ENCODE data around the gene DTYMK. TPM values are rescaled to one million over a fixed set of nuclear protein-coding genes. Genes with fewer than 3 reads are reported as not detected.

The DTYMK gene
- total and polyA plus RNA-seq, 4 experiments from 2014 or later, result 18.8 to 50.3 (median 24.1) TPM

DNA sequence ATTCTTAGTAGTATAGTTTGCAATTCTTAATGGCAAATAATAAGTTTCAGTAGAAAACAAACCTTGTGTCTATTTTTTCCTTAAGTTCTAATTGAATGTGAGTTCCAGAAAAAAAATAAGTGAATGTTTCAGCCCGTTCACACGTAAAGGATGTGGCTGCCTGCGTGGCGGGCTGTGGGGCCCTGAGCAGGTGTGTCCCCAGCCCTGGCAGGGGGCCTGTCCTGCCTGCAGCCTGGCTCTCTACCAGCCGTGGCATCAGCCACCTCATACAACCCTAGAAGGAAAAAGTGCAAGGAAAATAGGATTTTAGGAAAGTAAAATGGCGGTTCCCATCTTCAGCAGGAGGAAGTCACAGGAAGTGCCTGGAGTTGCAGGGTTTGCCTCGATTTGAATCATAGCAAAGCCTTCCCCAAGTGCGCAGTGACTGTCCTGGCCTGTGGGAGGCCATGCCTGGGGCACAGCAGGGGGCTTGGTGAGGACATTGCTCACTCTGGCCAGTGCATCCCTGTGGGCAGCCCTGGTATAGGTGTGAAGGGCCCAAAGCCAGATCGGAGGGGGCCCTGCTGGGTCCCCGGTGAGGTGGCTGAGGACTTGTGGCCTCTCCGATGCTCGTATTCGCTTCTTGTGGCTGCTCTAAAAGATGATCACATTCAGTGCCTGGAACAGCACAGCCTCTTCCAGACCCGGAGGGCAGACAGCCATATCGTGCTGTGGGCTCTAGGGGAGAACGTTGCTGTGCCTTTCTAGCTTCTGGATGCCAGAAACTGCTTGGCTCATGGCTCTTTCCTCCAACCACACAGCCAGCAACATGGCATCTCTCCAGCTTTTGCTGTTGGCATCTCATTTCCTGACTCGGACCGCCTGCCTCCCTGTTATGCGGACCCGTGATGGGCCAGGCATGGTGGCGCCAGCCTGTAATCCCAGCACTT lies 12.6 kb downstream of the DTYMK start:
- H3K27me3 Mint-ChIP-seq, result no peaks in the 10 kb centered on the region
- intact Hi-C loops (cut with micrococcal nuclease), result no loop called here
- no peak overlapping the region for H3K4me3 ChIP-seq (ENCODE audit: low read length in 2 of 2)
- H3K9me3 Mint-ChIP-seq, result no peaks in the 10 kb centered on the region
- no peaks in the 10 kb centered on the region for H3K27me3 ChIP-seq (ENCODE audit: insufficient read depth, low read length)
- H3K4me1 Mint-ChIP-seq, result peaks cover 0 to 4% (median under 1%) of the 10 kb centered on the region in 4 donors
- peaks cover 4 to 43% of the 10 kb centered on the region in 2 donors for H3K36me3 Mint-ChIP-seq
- no peaks in the 10 kb centered on the region for H3K9me3 ChIP-seq (ENCODE audit: control insufficient read depth in 1 of 2, low read length in 2 of 2)
- H3K27ac ChIP-seq (ENCODE audit: low read depth, low read length), result no peak overlapping the region
- H3K27ac Mint-ChIP-seq, result peak overlapping the region in 5 of 7 donors; percentile 30 to 79 (median 42)
- ChIA-PET CTCF (ENCODE audit: partially characterized antibody) (no interaction called here), POLR2A (ENCODE audit: partially characterized antibody) (no interaction called here)
- peaks cover 17% of the 10 kb centered on the region for H3K36me3 ChIP-seq (ENCODE audit: insufficient read depth, low read length)
- DNase-seq, result no peak
- no peaks in the 10 kb centered on the region for H3K4me1 ChIP-seq (ENCODE audit: insufficient read depth, low read length)
- H3K4me3 Mint-ChIP-seq, result no peak overlapping the region

DNA sequence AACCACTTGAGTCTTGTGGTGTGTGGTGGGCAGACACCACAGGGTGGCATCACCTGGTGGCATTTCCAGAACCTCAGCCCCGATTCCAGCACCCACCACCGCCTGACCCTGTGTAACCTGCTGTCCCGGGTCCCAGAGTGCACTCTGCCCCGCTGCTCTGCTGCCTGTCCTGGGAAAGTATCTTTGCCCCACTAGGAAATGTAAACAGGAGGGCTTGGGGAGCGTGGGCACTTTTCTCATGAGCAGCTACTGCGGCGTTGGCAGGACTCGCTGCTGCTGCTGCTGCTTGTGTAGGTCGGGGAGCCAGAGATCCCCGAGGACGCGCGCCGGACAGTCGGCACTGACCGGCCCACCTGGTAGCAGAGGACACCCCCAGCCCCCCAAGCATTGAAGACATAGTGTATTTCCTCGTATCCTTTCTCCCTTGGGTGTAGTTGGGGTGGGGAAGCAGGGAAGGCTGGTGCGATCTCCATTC lies 13.4 kb downstream of the DTYMK start:
- peaks cover 0 to 4% (median under 1%) of the 10 kb centered on the region in 4 donors for H3K4me1 Mint-ChIP-seq
- CTCF ChIA-PET (ENCODE audit: partially characterized antibody), result no interaction called here
- peaks cover 14% of the 10 kb centered on the region for H3K36me3 ChIP-seq (ENCODE audit: insufficient read depth, low read length)

DNA sequence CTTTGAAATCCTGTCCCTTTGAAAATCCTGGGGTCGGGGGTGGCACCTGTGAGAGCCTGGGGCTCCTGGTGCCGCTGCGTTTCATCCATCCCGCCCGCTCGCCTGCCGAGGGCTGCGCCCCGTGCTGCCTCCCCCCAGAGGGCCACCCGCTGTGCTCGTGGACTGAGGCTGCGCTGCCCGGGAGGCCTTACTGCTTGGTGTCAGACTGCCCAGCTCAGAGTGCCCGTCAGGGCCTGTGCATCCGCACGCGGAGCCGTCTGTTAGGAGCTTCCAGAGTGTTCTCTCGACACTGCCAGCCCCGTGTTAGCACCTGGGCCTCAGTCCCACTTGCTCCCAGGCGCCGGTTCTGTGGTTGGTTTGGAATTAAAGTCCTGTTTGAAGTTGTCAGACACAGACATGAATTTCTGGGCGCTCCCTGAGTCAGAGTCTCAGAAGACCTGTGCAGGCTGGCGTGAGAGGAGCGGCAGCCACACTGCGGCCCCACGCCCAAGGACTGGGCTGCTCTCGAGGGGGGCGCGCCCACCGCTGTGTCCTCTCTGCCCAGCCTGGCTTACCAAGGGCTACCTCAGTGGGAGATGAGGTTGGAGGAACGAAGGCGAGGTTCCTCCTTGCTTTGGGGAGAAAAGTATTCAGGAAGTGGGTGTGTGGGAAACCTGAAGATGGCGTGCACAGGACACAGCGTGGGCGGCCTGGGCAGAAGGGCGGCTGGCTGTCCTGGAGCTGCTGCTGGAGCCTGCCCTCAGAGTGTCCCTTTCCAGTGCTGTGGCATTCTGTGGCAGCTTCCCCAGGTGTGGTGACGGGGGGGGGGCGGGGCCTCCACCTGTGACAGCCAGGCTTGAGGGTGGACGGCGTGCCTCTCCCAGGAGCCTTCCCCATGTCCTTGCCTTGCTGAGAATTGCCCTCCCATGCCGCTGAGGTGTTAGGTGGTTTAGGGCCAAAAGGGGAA lies 14.1 kb downstream of the DTYMK start:
- Mint-ChIP-seq H3K36me3 (peaks cover 6 to 50% of the 10 kb centered on the region in 2 donors), H3K4me3 (no peak overlapping the region), H3K4me1 (peaks cover 0 to 4% (median under 1%) of the 10 kb centered on the region in 4 donors), H3K27me3 (no peaks in the 10 kb centered on the region), H3K27ac (peak overlapping the region in 1 of 7 donors; percentile 57), H3K9me3 (no peaks in the 10 kb centered on the region)
- Histone ChIP-seq H3K27ac (ENCODE audit: low read depth, low read length) (no peak overlapping the region), H3K27me3 (ENCODE audit: insufficient read depth, low read length) (no peaks in the 10 kb centered on the region), H3K4me3 (ENCODE audit: low read length in 2 of 2) (no peak overlapping the region), H3K4me1 (ENCODE audit: insufficient read depth, low read length) (no peaks in the 10 kb centered on the region), H3K36me3 (ENCODE audit: insufficient read depth, low read length) (peaks cover 18% of the 10 kb centered on the region), H3K9me3 (ENCODE audit: control insufficient read depth in 1 of 2, low read length in 2 of 2) (no peaks in the 10 kb centered on the region)
- DNase-seq, result peak in 1 of 5 donors; percentile 33
- CTCF ChIA-PET (ENCODE audit: partially characterized antibody), result no interaction called here
- POLR2A ChIA-PET (ENCODE audit: partially characterized antibody), result no interaction called here
- intact Hi-C loops (cut with micrococcal nuclease), result no loop called here

More for the DNA sequence above, 13.4 kb downstream of the DTYMK start:
- Histone ChIP-seq H3K4me1 (ENCODE audit: insufficient read depth, low read length) (no peaks in the 10 kb centered on the region), H3K9me3 (ENCODE audit: control insufficient read depth in 1 of 2, low read length in 2 of 2) (no peaks in the 10 kb centered on the region), H3K4me3 (ENCODE audit: low read length in 2 of 2) (no peak overlapping the region), H3K27ac (ENCODE audit: low read depth, low read length) (no peak overlapping the region), H3K27me3 (ENCODE audit: insufficient read depth, low read length) (no peaks in the 10 kb centered on the region)
- Mint-ChIP-seq H3K4me3 (no peak overlapping the region), H3K27me3 (no peaks in the 10 kb centered on the region), H3K36me3 (peaks cover 3 to 47% of the 10 kb centered on the region in 2 donors), H3K27ac (peak overlapping the region in 5 of 7 donors; percentile 30 to 68 (median 42)), H3K9me3 (no peaks in the 10 kb centered on the region)
- POLR2A ChIA-PET (ENCODE audit: partially characterized antibody), result no interaction called here
- peak in 1 of 5 donors; percentile 14 for DNase-seq
- intact Hi-C loops (cut with micrococcal nuclease), result no loop called here

DNA sequence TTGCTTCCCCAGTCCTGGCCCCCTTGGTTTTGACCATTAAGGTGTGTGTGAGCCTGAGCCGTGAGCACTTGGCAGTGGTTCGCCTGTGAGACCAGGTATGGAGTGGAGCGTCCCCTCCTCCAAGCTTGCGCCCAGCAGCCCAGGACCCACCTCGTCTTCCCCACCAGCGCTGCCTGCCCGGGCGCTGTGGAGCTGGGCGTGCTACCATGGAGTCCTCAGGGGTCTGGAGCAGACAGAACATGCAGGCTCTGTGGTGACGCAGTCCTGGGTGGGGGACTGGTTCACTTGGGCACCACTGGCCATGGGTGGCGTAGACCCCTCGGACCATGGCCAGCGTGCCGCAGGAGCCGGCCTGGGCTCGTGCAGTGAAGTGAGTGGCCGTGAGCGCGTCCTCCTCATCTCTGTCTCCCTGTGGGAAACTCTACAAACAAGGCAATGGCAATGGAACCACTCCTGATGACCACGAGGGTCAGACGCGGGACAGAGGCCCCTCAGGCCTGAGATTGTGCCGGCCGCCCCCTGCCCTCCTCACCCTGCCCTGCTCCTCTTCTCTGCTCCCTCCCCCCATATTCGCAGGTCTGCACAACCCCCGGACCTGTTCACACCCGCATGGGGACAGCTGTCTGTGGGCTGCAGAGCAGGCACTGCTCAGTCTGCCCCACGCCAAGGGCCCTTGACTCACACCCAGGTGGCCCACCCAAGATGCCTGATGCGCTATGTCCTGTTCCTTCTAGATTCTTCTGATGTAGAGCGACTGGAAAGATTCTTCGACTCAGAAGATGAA lies 15.0 kb downstream of the DTYMK start:
- ChIA-PET CTCF (ENCODE audit: partially characterized antibody) (interaction anchor here (0.7 kb wide), 1 partner anchor 207 kb away, joined by 3 read pairs; no protein-coding TSS in a partner anchor), POLR2A (ENCODE audit: partially characterized antibody) (no interaction called here)
- no peak overlapping the region for H3K27ac ChIP-seq (ENCODE audit: low read depth, low read length)
- H3K36me3 ChIP-seq (ENCODE audit: insufficient read depth, low read length), result peaks cover 17% of the 10 kb centered on the region
- peak in 1 of 5 donors; percentile 1 for DNase-seq
- H3K27me3 ChIP-seq (ENCODE audit: insufficient read depth, low read length), result no peaks in the 10 kb centered on the region
- H3K4me1 Mint-ChIP-seq, result peaks cover 0 to 4% (median under 1%) of the 10 kb centered on the region in 4 donors
- intact Hi-C loops (cut with micrococcal nuclease), result no loop called here
- no peaks in the 10 kb centered on the region for H3K9me3 ChIP-seq (ENCODE audit: control insufficient read depth in 1 of 2, low read length in 2 of 2)
- no peak overlapping the region for H3K27ac Mint-ChIP-seq
- peaks cover 6 to 51% of the 10 kb centered on the region in 2 donors for H3K36me3 Mint-ChIP-seq
- H3K27me3 Mint-ChIP-seq, result no peaks in the 10 kb centered on the region
- H3K4me1 ChIP-seq (ENCODE audit: insufficient read depth, low read length), result no peaks in the 10 kb centered on the region
- no peak overlapping the region for H3K4me3 Mint-ChIP-seq
- H3K9me3 Mint-ChIP-seq, result no peaks in the 10 kb centered on the region
- no peak overlapping the region for H3K4me3 ChIP-seq (ENCODE audit: low read length in 2 of 2)

DNA sequence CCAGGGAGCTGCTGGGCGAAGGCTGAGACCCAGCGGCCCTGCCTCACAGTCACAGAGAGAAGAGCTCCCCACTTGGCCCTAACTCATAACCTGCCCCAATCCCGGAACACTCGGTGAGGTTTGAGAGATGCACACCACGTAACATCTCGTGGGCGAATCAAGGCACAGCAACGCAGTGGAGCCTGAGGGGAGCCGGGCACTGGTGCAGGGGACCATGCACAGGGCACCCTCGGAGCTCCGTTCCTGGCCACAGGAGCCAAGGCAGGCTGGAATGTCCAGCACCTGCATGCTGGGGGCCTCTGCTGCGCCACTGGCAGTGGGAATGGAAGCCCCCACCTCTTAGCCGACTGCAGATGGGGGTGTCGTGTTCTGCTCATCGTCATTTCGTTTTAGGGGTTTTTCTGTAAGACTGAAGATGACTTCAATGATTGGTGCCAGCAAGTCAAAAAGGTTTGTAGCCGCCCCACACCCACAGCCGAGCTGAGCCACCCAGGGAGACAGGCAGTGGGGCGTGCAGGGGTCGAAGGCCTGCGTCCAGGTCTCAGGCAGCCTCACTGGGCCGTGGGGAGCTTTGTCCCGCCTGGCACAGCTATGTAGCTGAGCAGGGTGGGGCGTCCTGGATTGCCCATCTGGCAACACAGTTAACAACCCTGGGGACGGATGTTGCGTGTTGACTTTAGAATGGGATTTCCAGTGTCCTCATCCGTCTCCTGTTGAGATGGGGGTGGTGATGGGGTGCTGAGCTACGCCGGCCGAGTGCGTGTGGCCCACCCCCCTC lies 16.1 kb downstream of the DTYMK start:
- ChIA-PET CTCF (ENCODE audit: partially characterized antibody) (interaction anchor here (0.7 kb wide), 1 partner anchor 208 kb away, joined by 3 read pairs; no protein-coding TSS in a partner anchor), POLR2A (ENCODE audit: partially characterized antibody) (interaction anchor here (1.3 kb wide), 1 partner anchor 30 kb away, joined by 5 read pairs; no protein-coding TSS in a partner anchor)
- no peak for DNase-seq
- Mint-ChIP-seq H3K4me3 (no peak overlapping the region), H3K36me3 (peaks cover 8 to 54% of the 10 kb centered on the region in 2 donors), H3K27me3 (no peaks in the 10 kb centered on the region), H3K4me1 (peaks cover 0 to 5% (median 3%) of the 10 kb centered on the region in 4 donors), H3K27ac (peak overlapping the region in 1 of 7 donors; percentile 18), H3K9me3 (no peaks in the 10 kb centered on the region)
- no peak overlapping the region for H3K4me3 ChIP-seq (ENCODE audit: low read length in 2 of 2)
- no peaks in the 10 kb centered on the region for H3K4me1 ChIP-seq (ENCODE audit: insufficient read depth, low read length)
- no peaks in the 10 kb centered on the region for H3K9me3 ChIP-seq (ENCODE audit: control insufficient read depth in 1 of 2, low read length in 2 of 2)
- peaks cover 19% of the 10 kb centered on the region for H3K36me3 ChIP-seq (ENCODE audit: insufficient read depth, low read length)
- H3K27me3 ChIP-seq (ENCODE audit: insufficient read depth, low read length), result no peaks in the 10 kb centered on the region
- intact Hi-C loops (cut with micrococcal nuclease), result no loop called here
- no peak overlapping the region for H3K27ac ChIP-seq (ENCODE audit: low read depth, low read length)

DNA sequence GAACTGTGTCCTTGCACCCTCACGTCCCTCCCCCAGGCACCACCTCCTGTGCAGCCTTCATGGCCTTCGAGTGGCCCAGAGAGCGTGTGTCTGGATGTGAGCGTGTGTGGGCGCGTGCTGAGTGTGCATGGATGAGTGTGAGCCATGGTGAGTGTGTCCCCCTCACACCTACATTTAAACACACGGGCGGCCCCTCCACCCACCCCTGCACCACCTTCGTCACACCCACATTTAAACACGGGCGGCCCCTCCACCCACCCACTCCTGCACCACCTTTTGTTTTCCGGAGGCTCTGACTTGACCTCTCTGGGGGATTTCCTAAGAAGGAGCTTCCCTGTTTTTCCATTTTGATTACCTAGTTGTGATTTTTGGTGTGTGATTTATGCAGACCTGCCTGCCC lies 17.8 kb downstream of the DTYMK start:
- no peak overlapping the region for H3K27ac Mint-ChIP-seq
- CTCF ChIA-PET (ENCODE audit: partially characterized antibody), result no interaction called here
- no peak overlapping the region for H3K4me3 ChIP-seq (ENCODE audit: low read length in 2 of 2)

More for the DNA sequence above, 17.8 kb downstream of the DTYMK start:
- Mint-ChIP-seq H3K9me3 (no peaks in the 10 kb centered on the region), H3K4me3 (no peak overlapping the region), H3K36me3 (peaks cover 8 to 49% of the 10 kb centered on the region in 2 donors), H3K27me3 (no peaks in the 10 kb centered on the region), H3K4me1 (peaks cover 2 to 10% (median 7%) of the 10 kb centered on the region in 4 donors)
- intact Hi-C loops (cut with micrococcal nuclease), result no loop called here
- DNase-seq, result no peak
- Histone ChIP-seq H3K4me1 (ENCODE audit: insufficient read depth, low read length) (no peaks in the 10 kb centered on the region), H3K27me3 (ENCODE audit: insufficient read depth, low read length) (no peaks in the 10 kb centered on the region), H3K27ac (ENCODE audit: low read depth, low read length) (no peak overlapping the region), H3K36me3 (ENCODE audit: insufficient read depth, low read length) (peaks cover 19% of the 10 kb centered on the region), H3K9me3 (ENCODE audit: control insufficient read depth in 1 of 2, low read length in 2 of 2) (no peaks in the 10 kb centered on the region)
- POLR2A ChIA-PET (ENCODE audit: partially characterized antibody), result interaction anchor here (1.3 kb wide), 1 partner anchor 32 kb away, joined by 5 read pairs; no protein-coding TSS in a partner anchor
